Activated effector memory CD4-positive, alpha-beta T cell treated with Interleukin-2 at 50 U/mL for 16 hours (primary cell): Measurements from ENCODE around the gene MAML2.

Source experiments
- DNase-seq: peaks from one replicate; pipeline ENCODE4 v3.0.0-alpha.2; 2020

Gene MAML2

DNA sequence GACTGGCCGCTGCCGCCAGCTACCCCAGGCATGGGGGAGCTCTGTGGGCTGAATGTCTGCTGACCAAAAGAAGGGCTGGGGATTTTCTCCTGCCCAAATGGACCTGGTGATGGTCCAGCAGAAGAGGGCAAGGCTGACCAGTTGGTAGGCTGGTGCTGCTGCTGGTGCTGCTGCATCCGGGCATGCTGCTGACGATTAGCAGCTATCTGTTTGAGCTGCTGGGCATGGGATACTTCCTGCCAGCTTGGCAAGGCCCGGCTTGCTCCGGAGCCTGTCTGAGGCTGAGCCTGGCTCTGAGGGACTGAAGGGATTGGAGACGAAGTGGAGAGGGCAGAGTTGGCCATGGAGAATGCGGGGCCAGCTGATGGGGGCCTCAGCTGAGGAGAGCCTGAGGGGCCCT lies 250.5 kb downstream of the MAML2 start:
- no peak for DNase-seq

DNA sequence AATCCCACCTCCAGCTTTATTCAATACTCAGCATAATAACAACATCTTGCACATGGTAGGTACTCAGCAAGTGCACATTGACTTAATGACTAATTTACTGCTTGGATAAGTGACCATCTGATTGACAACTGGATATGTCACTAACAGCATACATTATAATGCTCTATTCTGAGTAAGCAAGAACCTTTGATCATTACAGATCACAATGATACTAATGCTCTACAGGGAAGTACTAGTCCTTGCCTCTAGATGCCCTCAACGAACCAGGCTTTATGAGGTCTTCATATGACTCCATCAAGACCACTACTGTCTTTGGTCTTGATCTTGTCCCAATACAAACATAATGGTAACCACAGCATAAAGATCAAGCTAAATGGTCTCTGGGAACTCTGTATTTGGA lies 251.5 kb downstream of the MAML2 start:
- no peak for DNase-seq

GRCh38 chr11:96090711-96091110 lies 252.3 kb downstream of the MAML2 start:
- DNase-seq: no peak

GRCh38 chr11:96088914-96089313 lies 254.1 kb downstream of the MAML2 start:
- DNase-seq: no peak

GRCh38 chr11:96086111-96086510 lies 256.9 kb downstream of the MAML2 start:
- DNase-seq: no peak

DNA sequence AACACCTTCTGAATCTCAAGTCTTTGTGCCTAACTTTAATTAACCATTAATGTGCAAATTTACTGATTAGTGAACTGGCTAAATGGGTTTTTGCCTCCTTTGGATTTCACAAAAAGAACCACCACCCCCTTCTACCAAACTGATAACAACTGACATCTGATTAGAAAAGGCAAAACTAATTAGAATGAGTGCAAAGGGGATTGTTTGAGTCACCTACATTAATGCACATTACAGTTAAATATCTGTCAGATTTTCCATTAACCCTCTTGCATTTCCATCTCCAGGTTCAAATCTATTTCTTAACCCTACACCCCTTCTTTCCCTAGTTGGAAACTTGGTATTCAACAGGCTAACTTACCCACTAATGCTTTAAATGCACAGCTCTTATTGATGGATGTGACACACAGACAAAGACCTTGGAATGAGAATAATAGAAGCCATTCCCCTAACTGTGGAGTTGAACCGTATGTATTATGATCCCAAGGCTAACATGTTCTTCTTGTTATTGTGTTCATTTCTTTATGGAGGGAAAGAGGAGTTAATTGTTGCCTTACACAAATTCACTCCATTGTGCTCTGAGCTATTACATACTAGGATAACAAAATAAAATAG lies 257.6 kb downstream of the MAML2 start:
- DNase-seq: no peak

DNA sequence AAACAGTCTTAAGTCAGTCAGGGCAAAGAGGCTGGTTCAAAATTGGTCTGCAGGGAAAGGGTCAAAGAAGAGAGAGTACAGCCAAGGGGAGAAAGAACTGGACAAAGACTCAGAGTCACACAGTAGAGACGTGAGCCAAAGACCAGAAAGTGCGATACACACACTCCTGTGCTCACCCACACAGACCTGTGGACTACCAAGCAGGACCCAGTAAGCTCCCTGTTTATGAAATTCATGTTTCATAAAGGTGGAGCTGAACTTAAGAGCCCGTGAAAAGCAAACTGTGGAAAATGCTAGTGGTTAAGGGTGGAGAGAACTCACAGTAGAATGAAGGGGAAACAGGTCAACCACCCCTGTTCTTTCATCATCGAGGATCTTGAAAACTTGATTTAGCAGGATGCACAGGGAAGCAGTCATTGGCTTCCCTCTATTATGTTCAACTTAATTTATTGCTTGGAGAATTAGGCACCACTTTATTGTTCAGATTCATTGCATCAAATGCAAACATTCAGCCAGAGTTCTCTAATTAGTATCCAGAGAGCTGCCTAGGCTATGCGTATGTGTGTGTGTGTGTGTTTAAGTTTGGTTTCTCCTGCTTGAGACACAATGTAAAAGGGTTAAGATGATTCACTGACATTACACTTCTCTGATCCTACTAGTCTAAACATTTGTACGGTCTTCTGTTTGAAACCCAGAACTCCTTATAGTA lies 258.2 kb downstream of the MAML2 start:
- DNase-seq: no peak

GRCh38 chr11:96082936-96083335 lies 260.1 kb downstream of the MAML2 start:
- DNase-seq: no peak

DNA sequence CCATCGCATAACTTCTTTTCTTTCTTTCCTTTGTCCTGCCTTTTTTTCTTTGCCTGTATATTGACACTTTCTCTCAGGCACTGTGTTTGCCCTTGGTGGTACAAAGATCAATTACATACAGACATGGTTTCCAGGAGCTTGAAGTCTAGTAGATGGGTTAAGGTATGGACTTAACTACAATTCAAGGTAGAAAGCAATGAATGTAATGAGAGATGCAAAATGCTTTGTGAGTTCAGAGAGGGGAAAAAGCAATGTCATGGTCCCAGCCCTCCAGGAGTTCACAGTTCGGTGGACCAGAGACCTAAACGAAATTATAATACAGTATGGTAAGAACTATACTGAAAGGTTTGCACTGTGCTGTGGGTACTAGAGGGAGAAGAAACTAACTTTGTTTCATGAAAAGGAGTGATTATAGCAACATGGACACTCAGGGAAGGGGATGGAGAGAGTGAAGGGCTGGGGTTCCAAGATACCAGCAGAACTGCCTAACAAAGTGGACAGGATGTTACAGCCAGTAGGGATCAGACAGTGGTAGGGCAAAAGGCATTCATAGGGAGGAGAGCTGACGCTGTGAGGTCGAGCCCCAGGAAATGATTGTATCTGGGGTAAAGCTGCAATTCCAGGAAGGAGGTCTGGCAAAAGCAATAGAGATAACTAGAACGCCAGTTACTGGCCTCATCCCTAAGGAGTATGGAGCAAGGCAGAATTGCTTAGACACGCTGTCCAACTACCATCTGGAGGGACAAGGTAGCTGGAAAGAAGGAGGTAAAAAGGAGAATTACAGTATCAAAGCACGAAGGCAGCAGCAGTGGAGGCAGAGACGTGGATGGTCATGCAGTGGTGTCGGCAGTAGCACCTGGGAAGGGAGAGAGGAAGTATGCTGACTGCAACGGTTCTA lies 260.7 kb downstream of the MAML2 start:
- DNase-seq: no peak

DNA sequence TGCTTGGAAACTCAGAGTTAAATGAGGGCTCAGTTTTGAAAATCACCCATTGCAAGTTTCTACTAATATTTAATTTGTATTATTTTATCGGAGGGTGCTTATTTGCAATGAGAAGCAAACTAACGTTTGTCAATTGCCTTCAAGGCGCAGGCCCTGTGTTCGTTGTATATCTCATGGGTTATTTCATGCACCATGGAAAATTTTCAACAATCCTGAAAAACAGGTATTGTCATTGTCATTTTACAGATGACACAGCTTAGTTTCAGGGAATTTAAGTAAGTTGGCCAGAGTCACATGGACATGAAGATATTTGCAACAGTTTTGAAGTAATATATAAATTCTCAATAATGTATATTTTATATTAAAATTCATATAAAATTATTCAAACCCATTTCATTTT lies 261.4 kb downstream of the MAML2 start:
- DNase-seq: no peak

- DNase-seq: no peak
Observed at GRCh38 chr11:96079691-96080090, 263.3 kb downstream of the MAML2 start.

- DNase-seq: no peak
Observed at GRCh38 chr11:96075532-96075959, 267.4 kb downstream of the MAML2 start.

GRCh38 chr11:96074551-96075310 lies 268.3 kb downstream of the MAML2 start:
- no peak for DNase-seq

DNA sequence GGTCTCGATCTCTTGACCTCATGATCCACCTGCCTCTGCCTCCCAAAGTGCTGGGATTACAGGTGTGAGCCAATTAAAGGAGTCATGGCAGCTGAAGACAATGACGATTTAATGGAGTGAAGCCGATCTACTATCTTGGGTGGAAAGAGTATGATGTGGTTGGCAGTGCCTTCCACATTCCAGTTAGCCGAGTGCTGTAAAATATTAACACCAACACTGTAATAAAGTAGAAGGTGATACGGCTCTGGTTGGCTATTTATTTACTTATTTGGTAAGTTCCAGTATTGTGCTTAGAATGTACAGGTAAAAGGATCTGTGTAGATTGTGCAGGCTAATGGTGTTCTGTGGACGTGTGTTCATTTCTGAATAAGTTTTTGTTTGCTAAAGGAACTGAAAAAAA lies 269.5 kb downstream of the MAML2 start:
- DNase-seq: no peak

- no peak for DNase-seq
Observed at GRCh38 chr11:96072592-96072991, 270.4 kb downstream of the MAML2 start.

DNA sequence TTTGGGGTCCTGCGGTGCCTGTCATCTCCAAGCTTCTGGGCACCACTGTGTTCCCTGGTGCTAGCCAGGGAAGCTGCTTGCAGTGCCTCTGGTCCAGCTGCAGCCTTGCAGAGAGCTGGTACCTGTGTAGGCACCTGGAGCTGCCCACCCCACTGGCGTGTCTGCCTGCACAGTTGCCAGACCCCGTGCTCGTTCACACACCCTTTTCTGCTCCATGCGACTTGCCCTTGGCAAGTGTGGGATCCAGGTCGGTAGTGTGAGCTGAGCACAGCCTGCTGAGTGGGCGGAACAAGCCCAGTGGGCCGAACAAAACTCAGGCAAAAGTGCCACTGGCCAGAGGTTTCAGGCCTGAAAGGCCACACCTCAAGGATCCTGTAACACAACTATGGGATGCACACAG lies 272.5 kb downstream of the MAML2 start:
- no peak for DNase-seq

DNA sequence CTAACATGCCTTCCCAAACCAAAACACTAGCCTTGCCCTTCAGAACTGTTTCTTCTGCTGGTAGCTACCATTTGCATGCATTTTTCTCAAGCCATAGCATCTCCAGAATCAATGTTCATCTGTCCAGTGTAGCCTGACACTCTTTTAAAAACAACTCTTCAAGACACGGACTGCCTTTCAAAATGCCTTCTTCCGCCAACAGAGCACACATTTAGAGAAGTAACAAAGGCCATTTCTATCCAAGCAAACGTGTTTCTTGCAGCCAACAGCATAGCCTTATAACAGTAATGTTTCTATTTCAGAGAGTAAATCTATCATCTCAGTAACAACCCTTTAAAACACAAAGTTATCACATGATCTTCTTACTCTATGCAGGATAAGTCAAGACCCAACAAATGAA lies 275.8 kb downstream of the MAML2 start:
- no peak for DNase-seq

DNA sequence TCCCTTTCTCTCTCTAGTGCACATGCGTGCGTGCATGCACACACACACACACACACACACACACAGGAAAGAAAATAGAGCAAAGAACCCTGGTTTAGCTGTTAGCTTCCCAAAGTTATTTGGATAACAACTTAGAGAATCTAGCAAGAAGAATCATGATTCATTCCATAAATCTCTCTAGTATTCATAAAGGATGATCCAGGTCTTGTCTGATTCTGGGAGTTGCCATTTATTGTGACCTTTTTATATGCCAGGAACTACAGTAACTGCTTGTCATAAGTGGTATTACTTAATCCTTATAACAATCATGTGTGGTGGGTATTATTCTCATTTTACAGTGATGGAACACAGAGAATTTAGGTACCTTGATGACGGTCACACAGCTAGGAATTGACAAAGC lies 277.6 kb downstream of the MAML2 start:
- no peak for DNase-seq

DNA sequence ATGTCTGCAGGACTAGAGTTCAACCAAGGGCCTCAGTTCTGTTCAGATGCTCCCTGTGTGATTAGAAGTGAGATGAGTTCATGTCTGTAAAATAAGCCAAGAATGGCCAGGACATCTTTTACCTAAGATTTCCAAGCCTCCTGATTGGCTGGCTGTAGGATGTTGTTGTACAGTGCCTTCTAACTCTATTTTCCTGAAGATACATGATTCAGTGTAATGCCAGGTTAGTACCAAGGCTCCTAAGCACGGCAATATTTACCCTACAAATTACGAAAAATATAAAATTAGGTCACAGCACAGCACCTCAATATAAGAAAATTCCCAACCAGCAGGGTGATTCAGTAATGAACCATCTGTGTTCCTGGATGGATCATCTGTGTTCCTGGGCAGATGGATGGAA lies 279.1 kb downstream of the MAML2 start:
- no peak for DNase-seq

- DNase-seq: no peak
Observed at GRCh38 chr11:96063053-96063452, 279.9 kb downstream of the MAML2 start.

DNA sequence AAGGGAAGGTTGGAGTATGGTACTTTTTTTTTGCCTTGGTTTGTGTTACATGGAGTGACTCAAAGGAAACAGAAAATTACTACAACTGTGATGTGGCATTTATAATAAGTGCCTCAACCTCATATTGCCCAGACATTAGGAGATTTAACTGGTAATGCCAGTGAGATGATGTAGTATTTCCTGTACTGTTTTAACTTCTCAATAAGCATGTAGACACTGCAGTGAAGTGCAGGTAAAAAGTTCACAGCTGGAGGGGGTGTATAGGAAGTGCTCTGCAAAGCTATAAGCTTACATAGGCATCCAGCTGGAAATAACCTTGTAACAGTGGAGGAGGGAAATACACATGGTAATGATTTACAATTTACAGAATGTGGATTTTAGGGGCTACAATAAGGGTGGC lies 280.9 kb downstream of the MAML2 start:
- no peak for DNase-seq

DNA sequence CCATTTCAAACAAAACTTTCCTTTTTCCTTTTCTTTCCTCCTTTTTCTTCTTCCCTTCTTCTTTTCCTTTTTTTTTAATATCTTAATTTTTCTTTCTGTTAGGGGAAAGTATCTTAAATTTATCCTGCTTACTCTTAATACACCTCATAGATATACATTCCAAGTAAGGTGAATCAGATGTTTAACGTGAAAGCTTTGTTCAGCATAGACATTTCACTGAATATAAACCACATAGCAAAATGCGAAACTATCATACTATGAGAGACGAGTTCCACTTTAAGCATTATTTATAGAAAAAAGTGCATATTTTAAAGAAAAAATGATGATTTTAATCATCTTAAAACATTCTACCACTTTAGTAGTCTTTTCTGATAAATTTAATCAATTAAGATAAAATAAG lies 281.3 kb downstream of the MAML2 start:
- no peak for DNase-seq

DNA sequence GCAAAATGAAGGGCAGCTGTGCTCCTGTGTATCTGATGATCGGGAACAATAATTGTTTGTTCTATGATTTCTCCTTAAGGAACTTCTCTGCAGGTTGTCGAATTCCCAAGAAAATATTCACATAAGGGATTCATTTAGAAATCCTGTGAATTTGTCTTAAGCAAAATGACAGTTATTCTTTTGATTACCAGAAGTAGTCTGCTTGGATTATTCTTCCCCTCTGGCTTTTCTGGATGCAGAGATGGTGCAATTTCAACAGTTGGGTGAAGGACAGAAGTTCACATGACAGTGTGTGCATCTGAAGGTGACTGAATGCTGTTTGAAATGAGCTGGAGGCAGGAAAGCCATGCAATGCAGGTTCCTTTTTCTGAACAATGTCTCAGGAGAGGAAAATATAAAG lies 281.9 kb downstream of the MAML2 start:
- DNase-seq: no peak
